ENCODE results near the gene GSTP1. TPM values are rescaled to one million over a fixed set of nuclear protein-coding genes. Genes with fewer than 3 reads are reported as not detected.
"Not testable (repeated sequence)": the region's sequence is repeated elsewhere in the genome, so short reads cannot be mapped to it uniquely, and the experiment has no call there.

Gene GSTP1
- total RNA-seq, 1 donor from 2014 or later = 393 TPM

GRCh38 chr11:67561971-67562619 is 21.5 kb upstream of the GSTP1 start:
- intact Hi-C loops (cut with DNase I) = no loop called here
- DNase-seq (ENCODE audit: missing footprints) = no peak

GRCh38 chr11:67562963-67563704 is 20.5 kb upstream of the GSTP1 start:
- ATAC-seq = no peak
- intact Hi-C loops (cut with DNase I) = no loop called here
- no peak for DNase-seq (ENCODE audit: missing footprints)

More at GRCh38 chr11:67561971-67562619, 21.5 kb upstream of the GSTP1 start:
- ATAC-seq = no peak

GRCh38 chr11:67563705-67564114 is 19.9 kb upstream of the GSTP1 start:
- intact Hi-C loops (cut with DNase I); DNase-seq (ENCODE audit: missing footprints): not testable (repeated sequence)
- ATAC-seq = peak; percentile 84

- DNase-seq (ENCODE audit: missing footprints) (no peak), ATAC-seq (no peak)
- intact Hi-C loops (cut with DNase I) = no loop called here
Measured at GRCh38 chr11:67564230-67564629, 19.4 kb upstream of the GSTP1 start.

- ATAC-seq (no peak), DNase-seq (ENCODE audit: missing footprints) (no peak)
- intact Hi-C loops (cut with DNase I) = loop anchor here (5.0 kb wide), 1 partner anchor 36 kb away; the partner anchor contains the start of gene NDUFV1
Measured at GRCh38 chr11:67571443-67571842, 12.2 kb upstream of the GSTP1 start.

GRCh38 chr11:67572305-67572704 is 11.3 kb upstream of the GSTP1 start:
- intact Hi-C loops (cut with DNase I) = loop anchor here (2.0 to 5.0 kb wide), 2 partner anchors 35 to 86 kb away; partner anchors contain the start of gene NDUFV1
- ATAC-seq = no peak
- no peak for DNase-seq (ENCODE audit: missing footprints)

- intact Hi-C loops (cut with DNase I) = loop anchor here (2.0 to 5.0 kb wide), 2 partner anchors 34 to 86 kb away; partner anchors contain the start of gene NDUFV1
- DNase-seq (ENCODE audit: missing footprints) (no peak), ATAC-seq (no peak)
Measured at GRCh38 chr11:67572747-67573419, 10.7 kb upstream of the GSTP1 start.

- intact Hi-C loops (cut with DNase I) = loop anchor here (5.0 kb wide), 1 partner anchor 32 kb away; the partner anchor contains the start of gene NDUFV1
- ATAC-seq = no peak
- no peak for DNase-seq (ENCODE audit: missing footprints)
Measured at GRCh38 chr11:67574938-67575337, 8.7 kb upstream of the GSTP1 start.

GRCh38 chr11:67576735-67577475 is 6.7 kb upstream of the GSTP1 start:
- intact Hi-C loops (cut with DNase I) = no loop called here
- ATAC-seq (no peak), DNase-seq (ENCODE audit: missing footprints) (no peak)

- intact Hi-C loops (cut with DNase I) = no loop called here
- DNase-seq (ENCODE audit: missing footprints) (no peak), ATAC-seq (no peak)
Measured at GRCh38 chr11:67577951-67578350, 5.7 kb upstream of the GSTP1 start.

GRCh38 chr11:67581469-67581868 is 2.1 kb upstream of the GSTP1 start:
- no peak for DNase-seq (ENCODE audit: missing footprints)
- ATAC-seq = no peak
- intact Hi-C loops (cut with DNase I) = no loop called here

GRCh38 chr11:67582011-67582410 is 1.6 kb upstream of the GSTP1 start:
- intact Hi-C loops (cut with DNase I) = no loop called here
- no peak for DNase-seq (ENCODE audit: missing footprints)
- no peak for ATAC-seq

- ATAC-seq (peak; percentile 78), DNase-seq (ENCODE audit: missing footprints) (peak; percentile 88)
- intact Hi-C loops (cut with DNase I) = loop anchor here (1.0 kb wide), 1 partner anchor 22 kb away; the partner anchor contains the start of gene NDUFV1
Measured at GRCh38 chr11:67584205-67584880, 731 bp downstream of the GSTP1 start.

GRCh38 chr11:67584881-67585873 is 1.6 kb downstream of the GSTP1 start:
- no peak for ATAC-seq
- DNase-seq (ENCODE audit: missing footprints) = no peak
- intact Hi-C loops (cut with DNase I) = loop anchor here (1.0 kb wide), 1 partner anchor 21 kb away; the partner anchor contains the start of gene NDUFV1

GRCh38 chr11:67585911-67586310 is 2.3 kb downstream of the GSTP1 start:
- intact Hi-C loops (cut with DNase I) = no loop called here
- DNase-seq (ENCODE audit: missing footprints) (no peak), ATAC-seq (no peak)

- intact Hi-C loops (cut with DNase I) = no loop called here
- ATAC-seq (no peak), DNase-seq (ENCODE audit: missing footprints) (no peak)
Measured at GRCh38 chr11:67586568-67587250, 3.1 kb downstream of the GSTP1 start.

GRCh38 chr11:67588136-67588503 is 4.5 kb downstream of the GSTP1 start:
- ATAC-seq = no peak

More at GRCh38 chr11:67588136-67588503, 4.5 kb downstream of the GSTP1 start:
- no peak for DNase-seq (ENCODE audit: missing footprints)
- intact Hi-C loops (cut with DNase I) = no loop called here

Data from Right ventricle myocardium inferior (tissue), 1 donor.